Measurements from ENCODE around the gene GPR132. TPM values are rescaled to one million over a fixed set of nuclear protein-coding genes. Genes with fewer than 3 reads are reported as not detected.

The GPR132 gene
- total RNA-seq, 2 donors from 2014 or later, result 0.27 to 3.3 TPM

GRCh38 chr14:105099778-105100177, 34.5 kb upstream of the GPR132 start:
- peaks cover 36% of the 10 kb centered on the region for H3K27me3 Mint-ChIP-seq (ENCODE audit: insufficient read depth)
- TF ChIP-seq, protein P1, sequence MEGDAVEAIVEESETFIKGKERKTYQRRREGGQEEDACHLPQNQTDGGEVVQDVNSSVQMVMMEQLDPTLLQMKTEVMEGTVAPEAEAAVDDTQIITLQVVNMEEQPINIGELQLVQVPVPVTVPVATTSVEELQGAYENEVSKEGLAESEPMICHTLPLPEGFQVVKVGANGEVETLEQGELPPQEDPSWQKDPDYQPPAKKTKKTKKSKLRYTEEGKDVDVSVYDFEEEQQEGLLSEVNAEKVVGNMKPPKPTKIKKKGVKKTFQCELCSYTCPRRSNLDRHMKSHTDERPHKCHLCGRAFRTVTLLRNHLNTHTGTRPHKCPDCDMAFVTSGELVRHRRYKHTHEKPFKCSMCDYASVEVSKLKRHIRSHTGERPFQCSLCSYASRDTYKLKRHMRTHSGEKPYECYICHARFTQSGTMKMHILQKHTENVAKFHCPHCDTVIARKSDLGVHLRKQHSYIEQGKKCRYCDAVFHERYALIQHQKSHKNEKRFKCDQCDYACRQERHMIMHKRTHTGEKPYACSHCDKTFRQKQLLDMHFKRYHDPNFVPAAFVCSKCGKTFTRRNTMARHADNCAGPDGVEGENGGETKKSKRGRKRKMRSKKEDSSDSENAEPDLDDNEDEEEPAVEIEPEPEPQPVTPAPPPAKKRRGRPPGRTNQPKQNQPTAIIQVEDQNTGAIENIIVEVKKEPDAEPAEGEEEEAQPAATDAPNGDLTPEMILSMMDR (conservative IDR thresholded peaks at IDR 0.05), result no peak
- H3K4me3 Mint-ChIP-seq, result no peak overlapping the region
- peaks cover 8% of the 10 kb centered on the region for H3K27me3 ChIP-seq (ENCODE audit: control insufficient read depth, insufficient read depth, low read length, poor library complexity, severe bottlenecking)
- no peaks in the 10 kb centered on the region for H3K4me1 Mint-ChIP-seq
- no peaks in the 10 kb centered on the region for H3K36me3 Mint-ChIP-seq (ENCODE audit: low read depth)
- H3K36me3 ChIP-seq (ENCODE audit: control insufficient read depth, insufficient read depth, low read length), result no peaks in the 10 kb centered on the region
- no peak overlapping the region for H3K9ac ChIP-seq (ENCODE audit: extremely low read depth, low read length, poor library complexity, severe bottlenecking)
- peaks cover 27% of the 10 kb centered on the region for H3K9me3 Mint-ChIP-seq
- peaks cover 18% of the 10 kb centered on the region for H3K9me3 ChIP-seq (ENCODE audit: control insufficient read depth, low read length)
- H3K27ac Mint-ChIP-seq, result no peak overlapping the region
- no peak for DNase-seq
- H3K27ac ChIP-seq (ENCODE audit: low read depth, low read length), result no peak overlapping the region
- H3K4me3 ChIP-seq (ENCODE audit: low read length), result no peak overlapping the region
- WGBS, 2 experiments (ENCODE audit: insufficient coverage in 1 of 2, insufficient read length in 1 of 2), result 78 to 81% methylated on average over 4 to 6 of the region's 6 CpGs
- H3K4me1 ChIP-seq (ENCODE audit: control insufficient read depth, insufficient read depth, low read length), result no peaks in the 10 kb centered on the region

- peaks cover 27% of the 10 kb centered on the region for H3K9me3 Mint-ChIP-seq
- no peaks in the 10 kb centered on the region for H3K4me1 Mint-ChIP-seq
- no peak for DNase-seq
- TF ChIP-seq, protein P1 (conservative IDR thresholded peaks at IDR 0.05), result no peak
- H3K27ac Mint-ChIP-seq, result no peak overlapping the region
- H3K36me3 Mint-ChIP-seq (ENCODE audit: low read depth), result no peaks in the 10 kb centered on the region
- no peak overlapping the region for H3K4me3 Mint-ChIP-seq
- no peak overlapping the region for H3K9ac ChIP-seq (ENCODE audit: extremely low read depth, low read length, poor library complexity, severe bottlenecking)
- no peak overlapping the region for H3K27ac ChIP-seq (ENCODE audit: low read depth, low read length)
- H3K27me3 Mint-ChIP-seq (ENCODE audit: insufficient read depth), result peaks cover 47% of the 10 kb centered on the region
- WGBS, 2 experiments (ENCODE audit: insufficient coverage in 1 of 2, insufficient read length in 1 of 2), result 85 to 92% methylated on average over 2 to 8 of the region's 8 CpGs
- H3K9me3 ChIP-seq (ENCODE audit: control insufficient read depth, low read length), result peaks cover 18% of the 10 kb centered on the region
- no peak overlapping the region for H3K4me3 ChIP-seq (ENCODE audit: low read length)
- no peaks in the 10 kb centered on the region for H3K36me3 ChIP-seq (ENCODE audit: control insufficient read depth, insufficient read depth, low read length)
- peaks cover 17% of the 10 kb centered on the region for H3K27me3 ChIP-seq (ENCODE audit: control insufficient read depth, insufficient read depth, low read length, poor library complexity, severe bottlenecking)
- no peaks in the 10 kb centered on the region for H3K4me1 ChIP-seq (ENCODE audit: control insufficient read depth, insufficient read depth, low read length)
These were observed 33.1 kb upstream of the GPR132 start for GRCh38 chr14:105098316-105098715.

DNA sequence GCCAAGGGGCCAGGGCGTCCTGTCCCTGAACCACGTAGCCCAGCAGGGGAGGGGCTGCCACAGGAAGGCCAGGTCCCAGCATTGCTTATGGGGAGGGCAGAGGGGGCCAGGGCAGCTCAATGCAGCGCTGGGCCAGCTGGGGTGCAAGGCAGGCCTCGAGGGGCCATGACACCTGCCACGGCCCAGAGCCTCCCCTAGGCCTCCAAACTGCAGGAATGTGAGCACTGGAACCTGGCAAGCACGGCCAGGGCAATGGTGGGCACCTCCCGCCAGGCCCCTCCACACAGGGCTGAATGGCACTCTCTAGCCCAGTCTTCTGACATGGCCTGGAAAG, 32.5 kb upstream of the GPR132 start:
- Histone ChIP-seq H3K4me3 (ENCODE audit: low read length) (no peak overlapping the region), H3K27me3 (ENCODE audit: control insufficient read depth, insufficient read depth, low read length, poor library complexity, severe bottlenecking) (peaks cover 17% of the 10 kb centered on the region), H3K36me3 (ENCODE audit: control insufficient read depth, insufficient read depth, low read length) (no peaks in the 10 kb centered on the region), H3K9me3 (ENCODE audit: control insufficient read depth, low read length) (peaks cover 18% of the 10 kb centered on the region), H3K9ac (ENCODE audit: extremely low read depth, low read length, poor library complexity, severe bottlenecking) (no peak overlapping the region), H3K27ac (ENCODE audit: low read depth, low read length) (no peak overlapping the region), H3K4me1 (ENCODE audit: control insufficient read depth, insufficient read depth, low read length) (peaks cover under 1% of the 10 kb centered on the region)
- Mint-ChIP-seq H3K9me3 (peaks cover 27% of the 10 kb centered on the region), H3K4me1 (no peaks in the 10 kb centered on the region), H3K27ac (no peak overlapping the region), H3K4me3 (no peak overlapping the region), H3K36me3 (ENCODE audit: low read depth) (no peaks in the 10 kb centered on the region), H3K27me3 (ENCODE audit: insufficient read depth) (peaks cover 48% of the 10 kb centered on the region)
- WGBS, 2 experiments (ENCODE audit: insufficient coverage in 1 of 2, insufficient read length in 1 of 2), result 80 to 100% methylated on average over 2 to 7 of the region's 7 CpGs
- TF ChIP-seq, protein P1 (conservative IDR thresholded peaks at IDR 0.05), result no peak
- DNase-seq, result no peak
